H1 (cell line): Measurements from ENCODE around the gene NCOA5. TPM values are rescaled to one million over a fixed set of nuclear protein-coding genes. Genes with fewer than 3 reads are reported as not detected.

Experiments
- CTCF ChIA-PET: fragments of 300-600 bp; sonication (Branson Sonifier 250); formaldehyde crosslinking; loops from one replicate; lab custom pipeline; 2021; ENCODE audit not compliant: partially characterized antibody; lab: Charles Lee
- POLR2A ChIA-PET: fragments of 300-600 bp; sonication (Branson Sonifier 250); formaldehyde crosslinking; loops from one replicate; lab custom pipeline; 2021; ENCODE audit warnings: inconsistent platforms; ENCODE audit not compliant: partially characterized antibody; lab: Charles Lee
- DNase-seq, 2 experiments: peaks; one replicate each; pipeline versions ENCODE4 v3.0.0 to v3.0.0-alpha.2; 2010 to 2022; ENCODE audit warnings: low spot score in 2 of 2, low read depth in 1 of 2, mixed read lengths in 1 of 2
- FAIRE-seq: peaks from 2 replicates; lab custom pipeline; 2011; peaks lifted over from hg19 to GRCh38; lab: Jason Lieb, UNC
- H2AFZ ChIP-seq: 2 replicates; pipeline ENCODE4 v1.8.1; 2012; ENCODE audit warnings: low read length, inconsistent platforms
- H2AK5ac ChIP-seq: 2 replicates; pipeline ENCODE4 v1.6.1; 2013; ENCODE audit warnings: low read depth, low read length
- H2BK120ac ChIP-seq: replicated peaks from 2 replicates; pipeline ENCODE3; 2013; ENCODE audit warnings: low read depth, low read length, inconsistent platforms
- H2BK12ac ChIP-seq: 2 replicates; pipeline ENCODE4 v1.6.1; 2013; ENCODE audit warnings: low read depth, low read length
- H2BK15ac ChIP-seq: 2 replicates; pipeline ENCODE4 v1.6.1; 2013; ENCODE audit warnings: low read length
- H2BK20ac ChIP-seq: 2 replicates; pipeline ENCODE4 v1.6.1; 2013; ENCODE audit warnings: low read length
- H2BK5ac ChIP-seq: 2 replicates; pipeline ENCODE4 v1.6.1; 2013; ENCODE audit warnings: low read depth, low read length
- H3K14ac ChIP-seq: 2 replicates; pipeline ENCODE4 v1.6.1; 2013; ENCODE audit warnings: inconsistent platforms; ENCODE audit not compliant: insufficient read length
- H3K18ac ChIP-seq: 2 replicates; pipeline ENCODE4 v1.6.1; 2013; ENCODE audit warnings: low read length; ENCODE audit errors: extremely low read depth
- H3K23ac ChIP-seq: 2 replicates; pipeline ENCODE4 v1.6.1; 2013; ENCODE audit warnings: inconsistent platforms; ENCODE audit not compliant: insufficient read length
- H3K23me2 ChIP-seq: 2 replicates; pipeline ENCODE4 v1.6.1; 2013; ENCODE audit warnings: low read depth, low read length
- H3K27ac ChIP-seq: 2 replicates; pipeline ENCODE4 v1.6.1; 2011; ENCODE audit warnings: low read depth, low read length, inconsistent platforms
- H3K27me3 ChIP-seq, 4 experiments: replicated peaks in 1 of 4; 1 replicate in 1 of 4; 2 replicates in 3 of 4; pipeline versions ENCODE4 v1.6.1 to v1.8.1; 2011 to 2013; ENCODE audit warnings: low read length in 3 of 4, mild to moderate bottlenecking in 3 of 4, inconsistent platforms in 2 of 4, mixed read lengths in 2 of 4, moderate library complexity in 1 of 4; ENCODE audit not compliant: control insufficient read depth in 3 of 4, insufficient read depth in 3 of 4; ENCODE audit errors: extremely low read depth in 1 of 4
- H3K36me3 ChIP-seq, 4 experiments: 2 replicates each; pipeline versions ENCODE4 v1.6.1 to v1.8.1; 2011 to 2013; ENCODE audit warnings: mild to moderate bottlenecking in 4 of 4, low read length in 3 of 4, moderate library complexity in 2 of 4, control low read depth in 1 of 4, inconsistent platforms in 1 of 4; ENCODE audit not compliant: insufficient read depth in 4 of 4, control insufficient read depth in 2 of 4
- H3K4ac ChIP-seq: replicated peaks from 2 replicates; pipeline ENCODE3; 2013; ENCODE audit warnings: low read length, low read depth, mixed read lengths, inconsistent platforms; ENCODE audit not compliant: insufficient read length
- H3K4me1 ChIP-seq, 4 experiments: replicated peaks in 1 of 4; 1 replicate in 1 of 4; 2 replicates in 3 of 4; pipeline versions ENCODE4 v1.6.1 to v1.8.1; 2011 to 2013; ENCODE audit warnings: low read length in 3 of 4, inconsistent platforms in 2 of 4, mixed read lengths in 1 of 4; ENCODE audit not compliant: insufficient read depth in 4 of 4, control insufficient read depth in 3 of 4
- H3K4me2 ChIP-seq, 2 experiments: 2 replicates each; pipeline versions ENCODE4 v1.6.1 to v1.8.1; 2011 to 2013; ENCODE audit warnings: low read depth in 2 of 2, low read length in 2 of 2, control low read depth in 1 of 2, inconsistent platforms in 1 of 2, mild to moderate bottlenecking in 1 of 2; ENCODE audit not compliant: insufficient read depth in 1 of 2
- H3K4me3 ChIP-seq, 4 experiments: fragments of 200-600, 300-600 bp in 1 of 4; sonication (generic), shearing (Covaris generic), sonication (Bioruptor Twin) in 1 of 4; 2 replicates each; pipeline versions ENCODE4 v1.5.1 to v1.8.1; 2011 to 2016; ENCODE audit warnings: low read length in 4 of 4, low read depth in 3 of 4, control low read depth in 2 of 4, inconsistent platforms in 2 of 4, mild to moderate bottlenecking in 2 of 4, mixed read lengths in 1 of 4, moderate library complexity in 1 of 4; ENCODE audit not compliant: insufficient read depth in 2 of 4; ENCODE audit errors: extremely low read depth in 1 of 4
- H3K56ac ChIP-seq: replicated peaks from 2 replicates; pipeline ENCODE3; 2013; ENCODE audit warnings: low read depth, mild to moderate bottlenecking, mixed read lengths, low read length, inconsistent platforms; ENCODE audit not compliant: insufficient read length
- H3K79me1 ChIP-seq: 2 replicates; pipeline ENCODE4 v1.6.1; 2013; ENCODE audit warnings: low read depth, low read length, control low read depth
- H3K79me2 ChIP-seq, 2 experiments: 2 replicates each; pipeline versions ENCODE4 v1.6.1 to v1.8.1; 2012 to 2013; ENCODE audit warnings: low read length in 2 of 2, mild to moderate bottlenecking in 2 of 2, inconsistent platforms in 1 of 2; ENCODE audit not compliant: insufficient read depth in 2 of 2, control insufficient read depth in 1 of 2
- H3K9ac ChIP-seq, 4 experiments: replicated peaks in 1 of 4; 1 replicate in 1 of 4; 2 replicates in 3 of 4; pipeline versions ENCODE4 v1.6.1 to v1.8.1; 2011 to 2013; ENCODE audit warnings: low read depth in 3 of 4, low read length in 3 of 4, control low read depth in 2 of 4, mild to moderate bottlenecking in 2 of 4, moderate library complexity in 2 of 4, inconsistent platforms in 1 of 4; ENCODE audit errors: extremely low read depth in 1 of 4
- H3K9me3 ChIP-seq, 2 experiments: 2 replicates each; pipeline versions ENCODE4 v1.6.1 to v1.8.1; 2012 to 2013; ENCODE audit warnings: mild to moderate bottlenecking in 2 of 2, moderate library complexity in 2 of 2, control low read depth in 1 of 2, inconsistent platforms in 1 of 2, low read depth in 1 of 2, low read length in 1 of 2, mixed read lengths in 1 of 2; ENCODE audit not compliant: insufficient read depth in 2 of 2
- H4K20me1 ChIP-seq, 2 experiments: replicated peaks in 1 of 2; 2 replicates each; pipeline versions ENCODE3 to v1.8.1; 2011 to 2013; ENCODE audit warnings: inconsistent platforms in 2 of 2, low read length in 2 of 2, mild to moderate bottlenecking in 1 of 2; ENCODE audit not compliant: insufficient read depth in 2 of 2, control insufficient read depth in 1 of 2
- H4K5ac ChIP-seq: 2 replicates; pipeline ENCODE4 v1.6.1; 2013; ENCODE audit warnings: low read length, low read depth, mixed read lengths, inconsistent platforms; ENCODE audit not compliant: insufficient read length
- H4K8ac ChIP-seq: 2 replicates; pipeline ENCODE4 v1.8.0; 2013; ENCODE audit warnings: mild to moderate bottlenecking, moderate library complexity, low read length, inconsistent platforms; ENCODE audit not compliant: insufficient read depth; ENCODE audit errors: extremely low read depth
- H4K91ac ChIP-seq: replicated peaks from 2 replicates; pipeline ENCODE3; 2013; ENCODE audit warnings: low read length, mixed read lengths, inconsistent platforms; ENCODE audit not compliant: insufficient read length
- CEBPB ChIP-seq: IDR thresholded peaks from 2 replicates; pipeline ENCODE4 v1.6.1; 2012; ENCODE audit warnings: low read depth, low read length
- CHD2 ChIP-seq: IDR thresholded peaks from 2 replicates; pipeline ENCODE4 v1.6.1; 2012; ENCODE audit warnings: low read length, improper control_type of control experiment
- GABPA ChIP-seq: IDR thresholded peaks from 2 replicates; pipeline ENCODE4 v1.6.1; 2011; ENCODE audit warnings: mild to moderate bottlenecking, low read length, moderate library complexity, borderline replicate concordance; ENCODE audit not compliant: insufficient read depth
- KDM4A ChIP-seq: IDR thresholded peaks from one replicate; pipeline ENCODE4 v1.7.1; 2012; ENCODE audit warnings: low read depth, mild to moderate bottlenecking, moderate library complexity, low read length, inconsistent platforms; ENCODE audit not compliant: severe bottlenecking
- PHF8 ChIP-seq: fragments of 200-600 bp; sonication (generic); conservative IDR thresholded peaks from 2 replicates; pipeline ENCODE4 v1.7.1; 2012; ENCODE audit warnings: low read depth, mild to moderate bottlenecking, inconsistent platforms, low read length, moderate library complexity
- RFX5 ChIP-seq: IDR thresholded peaks from 2 replicates; pipeline ENCODE4 v1.6.1; 2011; ENCODE audit warnings: low read depth, low read length, improper control_type of control experiment, borderline replicate concordance
- SP1 ChIP-seq: IDR thresholded peaks from 2 replicates; pipeline ENCODE4 v1.6.1; 2011; ENCODE audit warnings: low read depth, low read length
- WGBS, 2 experiments: shearing (Covaris generic) in 1 of 2; methylation state at CpG; one replicate each; pipeline versions ENCODE4 v1.1.6 to v1.1.7; 2013 to 2015; ENCODE audit warnings: low lambda C conversion rate in 2 of 2, mixed read lengths in 2 of 2, inconsistent platforms in 1 of 2, low coverage in 1 of 2, missing lambda C conversion rate in 1 of 2; ENCODE audit not compliant: insufficient replicate concordance in 2 of 2, insufficient coverage in 1 of 2, insufficient read length in 1 of 2; ENCODE audit errors: extremely low coverage in 1 of 2, missing lambda C conversion rate in 1 of 2; 5-methylcytosine and 5-hydroxymethylcytosine counted together
- polyA plus RNA-seq, 7 experiments: library from polyadenylated mRNA; depleted of rRNA in 3 of 7; stranded (reverse) in 5 of 7; unstranded in 2 of 7; fragments of >200 nt in 5 of 7; fragments of 200-250 nt in 2 of 7; gene quantifications; 1 replicate in 5 of 7; 2 replicates in 1 of 7; 4 replicates in 1 of 7; pipeline versions ENCODE4 v1.2.1 to v1.2.3, GENCODE V29; 2011 to 2013; ENCODE audit warnings: missing spikeins in 2 of 7, mixed read lengths in 2 of 7
- total RNA-seq: library from RNA; stranded (reverse); fragmentation: NEBNext Ultra II Directional; extraction: Animal tissue kit (Norgen Biotek cat#: 25700); gene quantifications from 2 replicates; pipeline ENCODE4 v1.2.1, GENCODE V29; 2021

NCOA5 gene
- total and polyA plus RNA-seq, 2 of the 8 experiments (the other 6 are each of a cell fraction or from before 2014, with no cell fraction given) = 20.4 to 29.0 TPM

DNA sequence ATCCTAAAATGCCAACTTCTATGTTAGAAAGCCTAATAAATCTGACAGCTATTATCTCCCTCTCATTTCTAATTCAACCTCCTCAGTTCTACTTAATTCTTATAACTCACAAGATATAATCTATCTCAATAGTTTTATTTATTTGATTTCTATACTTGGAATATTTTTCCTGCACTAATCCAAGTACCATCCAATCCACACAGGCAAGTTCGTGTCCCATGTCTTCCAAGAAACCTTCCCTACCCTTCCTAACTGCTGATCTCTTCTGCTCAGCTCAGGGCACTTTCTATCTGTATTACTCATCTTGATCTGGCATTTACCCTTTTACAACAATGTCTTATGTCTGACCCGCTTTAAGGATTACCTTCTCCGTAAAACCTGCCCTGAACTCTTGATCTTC is 18.2 kb downstream of the NCOA5 start:
- Histone ChIP-seq H3K27ac (no peak overlapping the region), H3K27me3 (no peaks in the 10 kb centered on the region), H3K23me2 (no peaks in the 10 kb centered on the region; the same call in 1 of the 2 replicates), H3K9me3 (no peaks in the 10 kb centered on the region), H4K20me1 (peaks cover 3 to 8% of the 10 kb centered on the region in 2 experiments), H2AFZ (no peak overlapping the region), H3K56ac (no peak overlapping the region), H2BK120ac (peak overlapping the region; percentile 40), H4K5ac (no peak overlapping the region), H3K9ac (no peak overlapping the region), H3K79me2 (peaks cover 0 to 11% of the 10 kb centered on the region in 2 experiments; a peak in 1 of 4 replicates), H3K36me3 (peaks cover 3 to 37% (median 22%) of the 10 kb centered on the region in 4 experiments; a peak in 7 of 8 replicates), H2BK15ac (no peak overlapping the region), H3K4me2 (no peak overlapping the region), H3K79me1 (no peaks in the 10 kb centered on the region; the same call in 1 of the 2 replicates), H3K14ac (no peak overlapping the region), H3K4ac (no peak overlapping the region), H2BK12ac (no peak overlapping the region), H2BK20ac (0 out of 2 replicates have a peak overlapping the region, but pooled peaks have one; percentile 48), H3K4me1 (peaks cover 7 to 14% (median 7%) of the 10 kb centered on the region in 4 experiments; a peak in 5 of 7 replicates), H4K8ac (no peak overlapping the region), H2AK5ac (no peak overlapping the region; the same call in 1 of the 2 replicates), H3K23ac (no peak overlapping the region), H4K91ac (no peak overlapping the region), H3K18ac (no peak overlapping the region), H3K4me3 (no peak overlapping the region), H2BK5ac (0 out of 2 replicates have a peak overlapping the region, but pooled peaks have one; percentile 28)
- FAIRE-seq (no peak), DNase-seq (no peak)
- WGBS, 2 experiments = 85% methylated on average over 3 of the region's 3 CpGs; no CpG with 5 or more reads in 1 of the 2 experiments
- CTCF ChIA-PET = interaction anchor here (3.5 kb wide), 1 partner anchor 14 kb away, joined by 11 read pairs; no protein-coding TSS in a partner anchor
- POLR2A ChIA-PET = interaction anchor here (0.7 to 1.4 kb wide), 3 partner anchors 16 to 496 kb away, joined by 3 read pairs; no protein-coding TSS in a partner anchor
- TF ChIP-seq SP1 = peak; percentile 26; the same call in 1 of the 2 replicates
- no peak for TF ChIP-seq KDM4A
- no peak for TF ChIP-seq CEBPB
- no peak for TF ChIP-seq PHF8
- TF ChIP-seq RFX5 = no peak
- TF ChIP-seq GABPA = no peak
- TF ChIP-seq CHD2 = no peak
